Stimulated activated CD8-positive, alpha-beta memory T cell treated with anti-CD3 and anti-CD28 coated beads, Interleukin-15, amount 100 ng/mL, for 4 hours (primary cell): ENCODE measurements around the gene HOXA6.

Source experiments
- DNase-seq, 2 donors: peaks; one replicate each; pipeline ENCODE4 v3.0.0-alpha.2; 2020; ENCODE audit warnings: low read depth in 2 of 2

The HOXA6 gene

DNA sequence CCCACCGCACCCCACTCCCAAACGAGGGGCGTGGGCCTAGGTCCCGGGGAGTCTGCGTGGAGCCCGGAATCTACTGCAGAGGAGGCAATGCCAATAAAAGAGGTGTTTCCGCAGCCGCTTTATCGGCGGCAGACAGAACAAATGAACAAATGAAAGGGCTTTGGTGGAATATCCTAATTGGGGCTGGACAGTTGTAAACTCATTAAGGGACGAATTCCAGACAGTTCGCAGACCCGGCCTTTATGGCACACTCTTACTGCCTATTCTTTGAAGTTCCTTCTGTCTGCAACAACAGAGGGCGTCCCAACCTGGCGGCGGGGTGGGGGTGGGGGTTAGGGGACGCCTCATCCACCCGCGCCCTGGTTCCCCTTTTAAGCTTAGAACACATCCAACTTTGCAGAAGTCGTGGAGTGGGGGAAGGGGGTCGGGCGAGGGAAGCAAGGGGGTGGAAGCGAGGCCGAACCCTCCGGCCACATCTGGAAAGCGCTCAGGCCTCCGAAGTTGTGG is 13.7 kb upstream of the HOXA6 start:
- no peak for DNase-seq

DNA sequence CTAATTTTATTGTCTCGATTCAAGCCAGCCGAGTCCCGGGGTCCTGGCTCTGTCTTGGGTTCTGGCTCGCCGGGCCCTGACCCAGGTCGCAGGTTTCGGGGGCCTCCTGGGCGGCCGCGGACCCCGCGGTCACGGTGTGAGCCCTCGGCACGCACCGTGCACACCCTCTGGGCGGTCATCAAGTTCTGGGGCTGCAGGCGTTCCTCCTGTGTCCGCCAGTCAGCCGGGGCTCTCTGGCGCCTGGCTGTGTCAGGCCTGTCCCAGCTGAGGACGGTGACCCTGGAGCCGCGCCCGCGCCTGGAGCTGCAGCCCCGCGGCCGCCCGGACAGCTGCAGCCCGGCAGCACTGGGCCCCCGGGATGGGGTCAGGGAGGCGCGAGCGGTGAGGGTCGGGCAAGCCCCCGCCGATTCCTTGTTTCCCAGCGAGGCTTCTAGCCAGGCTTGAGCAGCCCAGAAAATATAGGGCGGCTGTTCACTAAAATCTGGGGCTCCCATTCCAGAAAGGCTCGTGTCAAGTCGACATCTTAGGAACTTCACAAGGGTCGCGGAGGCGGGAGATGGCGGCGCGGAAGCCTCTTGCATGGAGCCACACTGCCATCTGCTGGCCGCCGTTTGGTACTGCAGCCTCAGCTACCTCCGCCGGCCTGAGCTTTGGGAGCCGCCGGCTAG is 13.1 kb upstream of the HOXA6 start:
- DNase-seq: peak; percentile 63 to 76

DNA sequence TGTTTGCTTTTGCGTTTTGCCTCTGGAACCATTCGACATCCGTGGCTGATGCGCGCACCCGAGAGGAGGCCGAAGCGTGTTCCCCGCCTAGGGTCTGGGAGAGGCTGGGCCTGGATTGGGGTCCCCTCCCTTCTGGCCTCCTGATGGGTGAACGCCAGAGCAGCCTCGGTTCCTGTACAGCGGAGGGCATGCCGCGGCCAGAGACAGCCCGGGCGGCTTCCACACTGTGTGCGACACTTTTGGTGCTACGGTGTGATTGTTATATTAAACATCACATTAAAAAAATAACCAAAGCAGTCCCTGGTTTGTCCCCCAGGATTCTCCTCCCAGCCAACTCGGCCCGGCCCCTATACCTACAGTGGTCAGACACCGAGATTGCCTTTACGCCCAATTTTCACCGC is 12.6 kb upstream of the HOXA6 start:
- no peak for DNase-seq

DNA sequence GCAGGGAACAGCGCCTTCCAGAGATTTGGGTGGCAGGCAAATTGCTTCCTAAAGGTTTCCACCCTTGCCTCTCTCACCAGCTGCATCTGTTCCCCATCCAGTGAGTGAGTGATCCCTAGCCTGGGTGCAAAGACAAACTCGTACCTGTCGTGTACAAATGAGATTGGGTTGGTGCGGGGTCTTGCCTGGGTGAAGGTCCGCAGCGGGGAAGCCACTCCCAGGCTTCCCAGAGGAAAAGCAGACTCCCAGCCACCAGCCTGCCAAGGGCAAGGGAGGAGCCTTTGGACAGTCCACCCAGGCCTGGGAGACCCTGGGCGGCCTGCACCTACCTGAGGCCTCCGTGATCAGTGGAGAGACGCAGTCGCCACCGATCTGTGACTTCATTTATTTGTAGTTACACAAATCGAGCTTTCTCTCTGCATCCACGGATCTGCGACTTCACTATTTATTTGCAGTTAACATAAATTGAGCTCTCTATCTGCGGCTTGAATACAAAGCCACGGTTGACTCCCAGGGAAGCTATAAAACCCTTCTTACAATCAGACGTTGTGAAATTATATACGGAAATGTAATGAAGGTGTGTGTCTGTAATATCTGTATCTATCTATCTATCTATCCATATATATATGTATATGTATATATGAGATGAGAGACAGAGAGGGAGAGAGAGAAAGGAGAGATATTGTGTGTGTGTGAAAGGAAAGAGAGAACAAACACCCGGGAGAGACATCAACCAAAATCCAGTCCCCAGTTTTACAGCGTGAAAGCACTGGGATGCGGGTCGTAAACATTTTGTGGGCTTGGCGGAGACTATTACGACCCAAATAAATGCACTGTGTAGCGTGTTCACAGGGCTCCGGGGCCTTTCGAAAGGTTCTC is 11.9 kb upstream of the HOXA6 start:
- DNase-seq: no peak

DNA sequence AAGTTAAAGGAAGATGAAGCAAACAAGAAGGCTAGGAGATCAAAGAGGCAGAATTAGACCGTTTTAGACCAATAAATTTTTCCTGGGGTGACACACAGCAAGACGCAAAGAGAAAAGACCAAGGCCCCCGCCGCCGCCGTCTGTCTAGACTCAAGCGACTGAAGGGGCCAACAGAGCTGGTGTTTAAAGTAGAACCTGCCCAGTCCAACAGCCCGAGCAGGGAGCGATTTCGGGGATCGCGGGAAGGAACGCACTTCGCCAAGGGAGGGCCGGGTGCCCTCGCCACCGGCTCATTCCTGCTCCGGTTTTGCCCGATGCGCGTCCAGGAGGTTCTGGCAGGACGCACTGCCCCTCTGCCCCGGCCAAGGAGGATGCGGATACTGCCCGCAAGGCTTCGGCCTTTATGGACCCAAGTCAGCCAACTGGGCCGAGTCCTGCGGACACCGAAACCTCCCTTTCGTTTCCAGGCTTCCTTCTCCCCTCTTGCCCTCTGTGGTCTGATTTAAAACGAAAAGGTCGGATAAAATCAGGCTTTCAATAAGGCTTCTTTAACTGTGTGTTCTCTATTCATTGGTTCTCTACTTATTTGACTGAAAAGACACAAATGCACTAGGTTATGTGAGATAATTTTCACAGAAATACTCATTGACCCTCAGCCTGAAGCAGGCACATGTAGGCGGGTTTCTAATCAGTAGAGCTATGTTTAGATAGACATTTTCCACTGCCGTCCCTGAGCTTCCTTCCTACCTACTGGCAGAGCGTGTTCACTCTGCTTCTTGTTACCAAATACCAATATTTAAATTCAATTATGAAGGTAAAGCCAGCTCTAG is 11.1 kb upstream of the HOXA6 start:
- no peak for DNase-seq

DNA sequence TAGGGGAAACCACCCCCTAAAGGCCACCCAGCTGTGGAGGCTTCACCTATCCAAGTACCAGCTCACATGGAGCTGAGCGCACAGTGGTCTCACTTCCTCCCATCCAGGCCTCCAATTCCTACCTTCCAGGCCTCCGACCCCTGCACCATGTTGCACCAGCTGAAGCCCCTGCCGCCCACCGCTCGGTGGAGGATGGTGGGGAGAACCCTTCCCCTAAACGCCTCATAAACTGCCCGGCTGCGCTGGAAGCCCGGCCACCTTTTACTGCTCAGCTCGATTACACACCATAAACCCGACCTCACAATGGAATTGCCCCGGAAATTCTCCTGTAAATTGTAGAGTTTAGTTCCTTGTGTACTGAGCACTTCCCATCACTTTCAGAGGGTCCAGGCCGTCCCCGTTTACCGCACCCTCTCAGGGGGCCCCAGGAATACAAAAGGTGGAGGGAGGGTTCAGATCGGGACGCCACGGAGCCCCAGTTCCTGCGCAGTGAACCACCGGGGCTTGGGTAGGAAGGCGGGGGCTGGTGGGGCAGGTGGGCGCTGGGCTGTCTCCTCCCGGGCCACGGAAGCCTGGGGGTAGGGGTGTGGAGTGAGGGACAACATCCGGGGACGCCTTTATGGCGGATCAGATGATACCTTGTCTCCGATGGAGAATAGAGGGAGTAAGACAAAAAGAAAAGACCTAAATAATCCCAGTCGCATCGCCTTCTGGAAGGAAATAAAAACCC is 10.3 kb upstream of the HOXA6 start:
- DNase-seq: no peak

DNA sequence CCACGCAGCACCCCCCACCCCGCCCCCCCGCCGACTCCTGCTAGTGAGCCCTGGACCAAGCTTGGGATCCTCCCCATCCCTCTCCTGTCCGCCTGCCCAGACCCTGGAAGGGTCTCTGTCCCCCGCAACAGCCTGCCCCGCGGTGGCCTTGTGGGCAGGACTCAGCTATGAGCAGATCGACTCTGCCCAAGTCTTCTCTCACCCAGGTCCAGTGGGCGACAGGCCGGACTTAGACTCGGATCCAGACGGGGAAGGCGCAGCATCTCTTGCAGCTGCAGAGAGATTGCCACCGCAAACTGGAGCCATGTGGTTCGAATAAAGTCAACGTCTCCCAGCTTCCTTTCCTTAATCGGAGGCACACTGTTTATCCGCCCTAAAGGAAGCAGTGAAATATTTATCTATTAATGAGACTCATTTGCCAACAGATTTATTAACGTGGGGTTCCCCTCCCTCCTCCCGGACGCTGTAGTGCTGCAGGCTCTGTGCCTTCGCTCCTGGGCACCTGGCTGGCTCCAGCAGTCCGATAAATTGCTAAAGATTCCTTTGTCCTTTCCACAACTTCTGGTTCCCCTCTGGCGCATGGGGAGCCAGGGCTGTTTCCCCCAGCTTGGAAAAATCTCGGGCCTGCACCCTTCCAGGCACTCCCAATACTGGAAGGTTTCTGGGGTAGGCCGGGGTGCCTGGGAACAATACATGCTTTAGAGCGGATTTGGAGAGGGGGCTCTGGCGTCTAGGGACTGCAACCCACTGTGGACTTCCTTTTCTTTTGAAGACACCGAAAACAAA is 9.5 kb upstream of the HOXA6 start:
- no peak for DNase-seq

DNA sequence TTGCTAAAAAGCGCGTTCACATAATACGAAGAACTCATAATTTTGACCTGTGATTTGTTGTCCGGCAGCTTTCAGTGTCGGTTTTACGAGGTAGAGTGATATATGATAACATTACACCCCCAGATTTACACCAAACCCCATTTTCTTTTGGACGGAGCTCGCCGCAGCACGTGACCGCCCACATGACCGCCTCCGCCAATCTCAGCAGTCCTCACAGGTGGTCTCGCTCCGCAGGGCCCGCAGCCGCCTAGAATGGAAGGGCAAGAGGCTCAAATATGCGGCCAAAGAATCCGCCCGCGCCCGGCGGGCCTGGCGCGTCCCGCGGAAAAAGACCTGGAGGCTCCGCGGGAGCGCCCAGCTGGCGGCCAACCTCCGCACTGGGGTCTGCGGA is 8.9 kb upstream of the HOXA6 start, which contains the start of gene HOXA7:
Gene HOXA7, minus strand, starts transcription at position 168 of the 391 bp plus-strand sequence. Its CDS starts 130 bp downstream, at position 38.
- DNase-seq: no peak

DNA sequence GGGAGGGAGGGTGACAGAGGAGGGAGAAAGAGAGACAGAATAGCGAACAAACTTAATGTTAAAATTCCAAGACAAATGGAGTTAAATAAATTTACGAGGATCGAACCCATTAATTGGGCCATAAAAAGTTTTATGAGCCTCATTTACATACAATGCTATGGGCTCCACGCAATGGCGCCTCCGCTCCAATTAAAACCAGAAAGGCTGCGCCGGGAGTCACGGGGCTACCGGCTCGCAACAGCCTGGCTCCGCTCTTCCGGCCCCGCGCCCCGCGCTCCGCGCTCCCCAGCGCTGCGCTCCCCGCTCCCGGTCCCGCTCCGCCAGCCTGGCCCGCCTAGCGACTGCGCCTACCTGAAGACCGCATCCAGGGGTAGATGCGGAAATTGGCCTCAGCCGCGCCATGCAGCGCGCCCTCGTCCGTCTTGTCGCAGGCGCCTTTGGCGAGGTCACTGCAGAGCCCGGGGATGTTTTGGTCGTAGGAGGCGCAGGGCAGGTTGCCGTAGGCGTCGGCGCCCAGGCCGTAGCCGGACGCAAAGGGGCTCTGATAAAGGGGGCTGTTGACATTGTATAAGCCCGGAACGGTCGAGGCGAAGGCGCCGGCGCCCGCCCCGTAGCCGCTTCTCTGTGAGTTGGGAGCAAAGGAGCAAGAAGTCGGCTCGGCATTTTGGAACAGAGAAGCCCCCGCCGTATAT is 8.4 kb upstream of the HOXA6 start:
- no peak for DNase-seq

DNA sequence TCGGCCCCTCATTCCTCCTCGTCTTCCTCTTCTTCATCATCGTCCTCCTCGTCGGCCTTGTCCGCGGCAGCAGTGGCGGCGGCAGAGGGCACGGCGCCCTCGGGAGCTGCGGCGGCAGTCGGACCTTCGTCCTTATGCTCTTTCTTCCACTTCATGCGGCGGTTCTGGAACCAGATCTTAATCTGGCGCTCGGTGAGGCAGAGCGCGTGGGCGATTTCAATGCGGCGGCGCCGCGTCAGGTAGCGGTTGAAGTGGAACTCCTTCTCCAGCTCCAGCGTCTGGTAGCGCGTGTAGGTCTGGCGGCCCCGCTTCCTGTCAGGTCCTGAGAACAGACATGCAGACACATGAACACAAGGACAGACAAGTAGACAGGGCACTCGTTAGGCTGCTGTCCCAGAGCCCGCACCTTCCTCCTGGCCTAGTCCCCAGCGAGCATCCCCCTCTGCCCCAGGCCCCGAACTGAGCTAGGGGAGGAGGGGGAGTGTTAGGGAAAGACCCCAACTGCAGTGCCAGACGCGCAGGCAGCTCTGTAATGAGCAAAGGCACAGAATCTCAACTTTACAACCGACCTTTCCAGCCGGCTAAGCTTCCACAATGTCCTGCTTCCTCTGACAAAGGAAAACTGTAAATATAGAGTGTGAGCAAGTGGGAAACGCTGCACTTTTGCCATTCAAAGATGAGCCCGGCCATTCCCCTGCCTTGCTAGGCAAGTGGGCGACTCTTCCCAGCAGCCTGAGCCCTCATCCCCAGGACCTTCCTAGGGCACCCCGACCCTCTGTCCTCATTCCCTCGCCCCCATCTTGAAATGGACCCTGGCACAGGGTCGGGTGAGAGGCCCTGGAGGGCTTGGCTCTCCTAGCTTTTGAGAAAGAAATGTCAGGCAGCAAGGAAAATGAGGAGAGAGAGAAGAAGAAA is 7.6 kb upstream of the HOXA6 start:
- peak in 1 of 2 donors; percentile 25 for DNase-seq

DNA sequence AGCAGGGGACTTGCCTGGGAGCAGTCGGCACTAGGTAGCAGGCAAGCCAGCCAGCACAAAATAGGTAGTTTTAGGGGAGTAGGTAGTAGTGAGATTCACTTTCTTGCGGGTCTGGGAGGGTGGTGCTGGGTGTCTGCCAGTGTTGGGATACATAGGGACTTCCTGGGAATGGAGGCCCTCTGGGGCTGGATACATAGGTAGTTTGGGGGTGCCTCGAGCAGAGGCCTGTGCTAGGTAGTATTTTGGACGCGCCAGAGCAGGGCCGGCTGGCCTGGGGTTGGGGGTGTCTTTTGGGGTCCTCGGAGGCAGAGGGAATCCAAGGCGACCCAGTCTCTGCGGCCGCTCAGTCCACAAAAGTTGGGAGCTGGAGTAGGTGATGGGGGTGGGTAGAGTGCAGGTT is 6.8 kb upstream of the HOXA6 start:
- DNase-seq: no peak

DNA sequence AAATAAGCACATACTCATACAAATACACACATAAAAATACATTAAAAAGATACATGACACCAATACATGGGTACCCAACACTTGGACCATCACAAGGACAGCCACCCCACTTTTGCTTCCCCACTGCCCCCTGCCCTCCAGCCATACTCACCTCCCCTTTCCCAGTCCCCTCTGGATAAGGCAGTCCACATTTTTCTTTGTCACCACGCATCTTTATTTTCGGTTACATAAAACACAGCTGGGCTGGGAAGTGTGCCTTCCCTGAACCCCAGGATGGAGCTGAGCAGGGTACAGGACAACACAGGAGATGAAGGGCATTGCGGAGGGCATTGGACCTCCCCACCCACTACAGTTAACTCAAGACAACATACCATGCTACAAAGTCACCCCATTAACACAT is 6.0 kb upstream of the HOXA6 start:
- DNase-seq: no peak

DNA sequence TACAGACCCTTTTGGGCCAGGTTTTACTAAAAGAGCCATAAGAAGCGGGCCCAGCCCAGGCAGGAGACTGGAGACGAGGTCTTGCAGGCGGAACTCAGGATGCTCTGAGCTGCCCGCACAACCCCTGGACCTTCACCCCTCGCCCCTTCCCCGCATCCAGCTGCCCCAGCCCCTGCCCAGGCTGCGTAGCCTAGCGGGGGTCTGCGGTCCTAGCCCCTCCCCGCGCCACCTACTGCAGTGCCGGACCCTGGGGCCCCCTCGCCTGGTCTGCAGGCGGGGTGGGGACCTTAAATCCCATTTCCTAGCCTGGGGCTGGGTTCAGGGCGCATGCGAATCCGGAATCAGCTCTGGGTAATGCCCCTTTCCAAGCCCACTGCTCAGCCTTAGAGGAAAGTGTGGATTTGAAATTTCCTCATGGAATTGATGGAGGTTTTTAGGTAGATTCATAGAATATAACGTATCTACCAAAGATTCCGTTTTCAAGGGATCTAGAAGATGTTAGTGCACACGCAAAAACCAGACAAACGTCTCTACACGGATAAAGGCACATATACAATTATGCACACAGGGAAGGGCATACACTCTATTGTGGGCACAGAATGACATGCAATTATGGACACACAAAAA is 5.4 kb upstream of the HOXA6 start:
- no peak for DNase-seq

DNA sequence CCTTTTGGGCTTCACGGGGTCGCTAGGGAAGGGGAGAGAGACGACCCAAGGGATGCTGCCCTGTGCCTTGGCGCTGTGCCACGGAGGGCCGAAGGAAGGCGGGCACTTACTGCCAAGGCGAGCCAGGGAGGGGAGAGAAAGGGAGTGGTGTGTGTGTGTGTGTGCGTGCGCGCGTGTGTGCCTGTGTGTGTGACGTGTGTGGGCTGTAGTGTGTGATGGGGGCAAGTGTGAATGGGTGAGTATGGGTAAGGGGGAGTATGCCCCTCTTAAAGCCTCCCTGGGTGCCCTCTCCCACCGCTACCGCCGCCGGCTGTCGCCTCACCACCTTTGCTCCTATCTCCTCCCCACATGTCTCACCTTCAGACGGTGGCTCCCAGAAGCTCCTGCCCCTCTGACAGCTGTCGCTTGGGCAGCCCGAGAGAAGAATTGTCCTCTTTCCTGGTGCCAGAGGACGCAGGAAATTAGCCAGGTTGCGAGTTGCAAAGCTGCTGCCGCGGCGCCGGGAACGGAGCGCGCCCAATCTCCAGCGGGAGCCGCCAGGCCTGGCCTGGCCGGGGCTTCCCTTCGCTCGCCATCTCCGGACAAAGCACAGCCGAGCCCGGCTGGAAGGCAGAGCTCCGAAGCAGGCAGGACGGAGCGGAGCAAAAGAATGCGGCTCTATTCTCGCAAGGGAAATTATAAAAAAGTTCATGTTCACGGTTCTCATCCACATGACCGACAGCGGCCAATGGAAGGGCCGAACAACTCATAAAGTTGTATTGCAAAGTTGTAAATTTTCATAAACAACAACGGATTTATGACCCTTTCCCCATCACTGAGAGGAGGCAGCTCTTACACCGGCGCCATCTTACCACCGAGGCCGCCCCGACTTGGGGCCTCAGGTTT is 4.6 kb upstream of the HOXA6 start, which contains the start of gene HOXA3:
Gene HOXA3, minus strand, starts transcription at position 653 of the 885 bp plus-strand sequence. CDS start 41,943 bp downstream, outside the sequence.
- no peak for DNase-seq

DNA sequence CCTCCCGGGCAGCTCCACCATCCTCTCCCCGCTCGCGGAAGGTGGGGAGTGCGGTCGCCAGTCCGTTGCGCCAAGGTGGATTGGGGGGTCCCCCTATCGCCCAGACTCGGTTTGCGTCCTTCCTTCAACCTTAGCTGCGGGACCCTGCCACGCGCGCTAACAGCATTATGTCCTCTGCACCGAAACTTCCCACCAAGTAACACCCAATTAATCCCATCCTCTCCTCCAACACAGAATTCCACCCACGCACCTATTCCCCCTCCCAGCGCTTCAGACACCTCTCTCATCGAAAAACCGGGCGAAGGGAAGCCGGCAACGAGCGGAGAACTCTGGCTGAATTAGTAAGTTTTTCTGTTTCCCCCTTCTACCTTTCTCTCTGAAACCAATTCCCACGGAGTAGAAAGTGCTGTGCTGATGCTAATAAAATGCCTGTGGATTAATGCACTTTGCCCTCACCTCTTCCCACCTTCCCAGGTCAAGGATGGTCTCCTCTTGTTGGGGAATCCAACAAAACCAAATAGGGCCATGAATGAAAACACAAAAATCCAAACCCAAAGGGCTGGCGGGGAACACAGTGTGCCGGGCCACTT is 3.9 kb upstream of the HOXA6 start:
- no peak for DNase-seq

DNA sequence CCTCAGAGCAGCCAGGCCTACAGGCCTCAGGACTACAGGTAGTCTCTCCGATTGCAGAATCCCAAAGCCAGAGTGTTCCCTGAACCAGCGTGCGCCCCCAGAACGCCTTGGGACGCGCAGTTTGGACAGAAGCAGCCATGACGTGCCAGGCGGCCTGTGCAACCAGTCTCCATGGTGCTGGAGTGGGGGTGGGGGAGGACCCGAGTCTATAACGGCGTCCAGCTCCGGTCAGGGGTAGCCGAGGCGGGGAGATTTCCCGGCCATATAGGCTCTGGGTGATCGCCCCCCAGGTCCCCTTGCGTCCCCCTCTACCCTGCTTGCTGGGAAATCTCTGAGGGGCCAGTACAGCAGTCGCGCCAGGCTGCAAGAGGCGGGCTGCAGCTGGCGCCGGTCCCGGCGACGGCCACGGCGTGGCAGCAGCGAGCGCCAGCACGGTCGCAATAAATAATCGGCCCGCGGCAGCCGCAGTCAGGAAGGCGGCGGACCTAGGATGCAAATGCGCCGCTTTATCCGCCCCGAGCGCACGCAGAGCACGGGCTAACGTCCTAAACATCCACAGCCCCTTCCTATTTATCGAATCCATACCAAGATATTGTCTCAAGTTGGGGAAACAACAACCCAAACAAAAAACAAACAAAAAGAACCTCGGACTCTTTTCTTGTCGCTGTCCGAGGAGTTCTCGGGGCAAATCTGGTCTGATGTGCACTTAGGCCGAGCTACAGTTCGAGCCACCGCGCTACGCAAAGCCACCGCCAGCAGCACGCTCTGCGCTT is 3.2 kb upstream of the HOXA6 start:
- DNase-seq: no peak
